Vagina (tissue), 2 donors: ENCODE results near the gene PIGC.

Experiments used
- CTCF ChIP-seq, 3 experiments: fragments of 450-650 bp in 2 of 3; fragments of 200-600 bp in 1 of 3; sonication (generic) in 1 of 3; IDR thresholded peaks; one replicate each; pipeline ENCODE4 v1.5.1; 2017 to 2019; ENCODE audit warnings: antibody characterized with exemption in 3 of 3, mild to moderate bottlenecking in 2 of 3, moderate library complexity in 2 of 3
- POLR2A ChIP-seq, 2 donors: fragments of 450-650 bp; IDR thresholded peaks; one replicate each; pipeline ENCODE4 v1.6.1; 2017; ENCODE audit warnings: antibody characterized with exemption in 2 of 2, mild to moderate bottlenecking in 2 of 2, moderate library complexity in 2 of 2
- POLR2AphosphoS5 ChIP-seq, 2 donors: sonication (generic); formaldehyde crosslinking; IDR thresholded peaks; one replicate each; pipeline ENCODE4 v1.9.0; 2017; ENCODE audit warnings: antibody characterized with exemption in 2 of 2, mild to moderate bottlenecking in 2 of 2, low read depth in 1 of 2; ENCODE audit not compliant: insufficient read depth in 1 of 2

- TF ChIP-seq CTCF (IDR thresholded peaks at IDR 0.05) (no peak), POLR2A (IDR thresholded peaks at IDR 0.05) (no peak), POLR2AphosphoS5 (IDR thresholded peaks at IDR 0.05; ENCODE audit: insufficient read depth in 1 of 2, low read depth in 1 of 2) (no peak)
Measured at GRCh38 chr1:172451002-172451443, 7.2 kb upstream of the PIGC start.
